Measurements from ENCODE around the gene PDCD2L. TPM values are rescaled to one million over a fixed set of nuclear protein-coding genes. Genes with fewer than 3 reads are reported as not detected.
"Not testable (repeated sequence)": the region's sequence is repeated elsewhere in the genome, so short reads cannot be mapped to it uniquely, and the experiment has no call there.

PDCD2L gene
- polyA plus RNA-seq, 5 donors, result 10.8 to 17.6 (median 15.0) TPM

- no peak for DNase-seq
These were observed 5.3 kb downstream of the PDCD2L start for GRCh38 chr19:34409189-34410164.

- no peak for DNase-seq
These were observed 7.0 kb downstream of the PDCD2L start for GRCh38 chr19:34411216-34411615.

GRCh38 chr19:34416021-34416545 is 11.9 kb downstream of the PDCD2L start:
- no peak for DNase-seq

- no peak for DNase-seq
These were observed 14.1 kb downstream of the PDCD2L start for GRCh38 chr19:34418300-34418699.

- DNase-seq, result no peak
These were observed 22.0 kb downstream of the PDCD2L start for GRCh38 chr19:34426096-34426661.

- peak; percentile 23 to 30 for DNase-seq
These were observed 24.5 kb downstream of the PDCD2L start for GRCh38 chr19:34428549-34429285.

- DNase-seq, result no peak
These were observed 25.4 kb downstream of the PDCD2L start for GRCh38 chr19:34429553-34429952.

- DNase-seq, result peak in 1 of 2 donors; percentile 4
These were observed 26.8 kb downstream of the PDCD2L start for GRCh38 chr19:34430738-34431625.

- DNase-seq, result no peak
These were observed 27.6 kb downstream of the PDCD2L start for GRCh38 chr19:34431681-34432402.

GRCh38 chr19:34432797-34433196 is 28.6 kb downstream of the PDCD2L start:
- peak in 1 of 2 donors; percentile 8 for DNase-seq

GRCh38 chr19:34436716-34437115 is 32.5 kb downstream of the PDCD2L start:
- no peak for DNase-seq

- DNase-seq, result no peak
These were observed 44.0 kb downstream of the PDCD2L start for GRCh38 chr19:34448191-34448590.

- DNase-seq, result no peak
These were observed 48.5 kb downstream of the PDCD2L start for GRCh38 chr19:34452723-34453122.

GRCh38 chr19:34454091-34454490 is 49.9 kb downstream of the PDCD2L start:
- no peak for DNase-seq

GRCh38 chr19:34454685-34455084 is 50.5 kb downstream of the PDCD2L start:
- DNase-seq, result no peak

- DNase-seq, result not testable (repeated sequence)
These were observed 51.7 kb downstream of the PDCD2L start for GRCh38 chr19:34455783-34456480.

- DNase-seq, result no peak
These were observed 53.2 kb downstream of the PDCD2L start for GRCh38 chr19:34457446-34457845.

GRCh38 chr19:34458677-34459076 is 54.5 kb downstream of the PDCD2L start:
- no peak for DNase-seq

- peak in 1 of 2 donors; percentile 20 for DNase-seq
These were observed 55.4 kb downstream of the PDCD2L start for GRCh38 chr19:34459614-34460013.
